CD14-positive monocyte (primary cell): ENCODE results near the gene EXOC3L1. TPM values are rescaled to one million over a fixed set of nuclear protein-coding genes. Genes with fewer than 3 reads are reported as not detected.

Experiments used
- DNase-seq, 3 donors: peaks; one replicate each; pipeline ENCODE4 v3.0.0-alpha.2; 2011 to 2022
- H2AFZ ChIP-seq: 2 replicates; pipeline ENCODE4 v1.6.0; 2012; ENCODE audit warnings: mild to moderate bottlenecking, low read depth, low read length, inconsistent platforms; ENCODE audit not compliant: insufficient read depth, poor library complexity, severe bottlenecking
- H3K27ac ChIP-seq, 2 donors: 1 replicate in 1 of 2; 2 replicates in 1 of 2; pipeline ENCODE4 v1.5.1; 2012 to 2013; ENCODE audit warnings: low read length in 2 of 2, control low read depth in 1 of 2, inconsistent platforms in 1 of 2, low read depth in 1 of 2, mild to moderate bottlenecking in 1 of 2
- H3K27me3 ChIP-seq, 2 donors: one replicate each; pipeline versions ENCODE4 v1.6.0 to v1.6.1; 2011 to 2013; ENCODE audit warnings: low read length in 2 of 2; ENCODE audit not compliant: control insufficient read depth in 2 of 2, insufficient read depth in 2 of 2
- H3K36me3 ChIP-seq, 2 donors: replicated peaks in 1 of 2; 1 replicate in 1 of 2; 2 replicates in 1 of 2; pipeline versions ENCODE4 v1.5.1 to v1.6.1; 2012 to 2013; ENCODE audit warnings: low read length in 2 of 2, control low read depth in 1 of 2, inconsistent platforms in 1 of 2, mild to moderate bottlenecking in 1 of 2; ENCODE audit not compliant: insufficient read depth in 2 of 2, control insufficient read depth in 1 of 2
- H3K4me1 ChIP-seq, 2 donors: 1 replicate in 1 of 2; 2 replicates in 1 of 2; pipeline versions ENCODE4 v1.5.1 to v1.6.1; 2012 to 2013; ENCODE audit warnings: low read length in 2 of 2, control low read depth in 1 of 2, inconsistent platforms in 1 of 2, mild to moderate bottlenecking in 1 of 2, moderate library complexity in 1 of 2; ENCODE audit not compliant: insufficient read depth in 2 of 2, control insufficient read depth in 1 of 2
- H3K4me2 ChIP-seq: replicated peaks from 2 replicates; pipeline ENCODE3; 2012; ENCODE audit warnings: low read length, moderate library complexity, mild to moderate bottlenecking; ENCODE audit not compliant: poor library complexity, severe bottlenecking; ENCODE audit errors: extremely low read depth
- H3K4me3 ChIP-seq, 3 experiments: fragments of 200-600 bp in 1 of 3; sonication (generic) in 1 of 3; replicated peaks in 1 of 3; 1 replicate in 2 of 3; 2 replicates in 1 of 3; pipeline ENCODE4 v1.5.1; 2011 to 2013; ENCODE audit warnings: low read length in 3 of 3, mild to moderate bottlenecking in 3 of 3, control low read depth in 2 of 3, low read depth in 2 of 3, inconsistent platforms in 1 of 3, moderate library complexity in 1 of 3
- H3K79me2 ChIP-seq: 2 replicates; pipeline ENCODE4 v1.6.0; 2012; ENCODE audit warnings: mild to moderate bottlenecking, control low read depth, inconsistent platforms, low read length, moderate library complexity; ENCODE audit not compliant: insufficient read depth
- H3K9ac ChIP-seq: 2 replicates; pipeline ENCODE4 v1.6.0; 2017; ENCODE audit warnings: low read length, mild to moderate bottlenecking; ENCODE audit not compliant: insufficient read depth, poor library complexity, severe bottlenecking
- H3K9me3 ChIP-seq, 2 donors: replicated peaks in 1 of 2; 1 replicate in 1 of 2; 2 replicates in 1 of 2; pipeline versions ENCODE4 v1.5.1 to v1.6.1; 2012 to 2013; ENCODE audit warnings: low read length in 2 of 2, control low read depth in 1 of 2; ENCODE audit not compliant: control insufficient read depth in 1 of 2, insufficient read depth in 1 of 2
- H4K20me1 ChIP-seq: 2 replicates; pipeline ENCODE4 v1.6.0; 2012; ENCODE audit warnings: mild to moderate bottlenecking, low read length, control low read depth, moderate library complexity; ENCODE audit not compliant: insufficient read depth
- H3K27ac Mint-ChIP-seq, 7 donors: one replicate each; pipeline ENCODE4 v1.8.0; 2020; ENCODE audit warnings: mild to moderate bottlenecking in 7 of 7, mixed read lengths in 7 of 7, moderate library complexity in 6 of 7, inconsistent platforms in 2 of 7
- H3K27me3 Mint-ChIP-seq, 3 donors: one replicate each; pipeline ENCODE4 v1.8.0; 2021 to 2022; ENCODE audit warnings: low read depth in 3 of 3, mild to moderate bottlenecking in 3 of 3, mixed read lengths in 3 of 3, moderate library complexity in 3 of 3, inconsistent platforms in 1 of 3
- H3K36me3 Mint-ChIP-seq, 2 donors: one replicate each; pipeline ENCODE4 v1.8.0; 2020; ENCODE audit warnings: mixed read lengths in 2 of 2, inconsistent platforms in 1 of 2, mild to moderate bottlenecking in 1 of 2
- H3K4me1 Mint-ChIP-seq: one replicate; pipeline ENCODE4 v1.8.0; 2020; ENCODE audit warnings: mild to moderate bottlenecking, mixed read lengths
- H3K4me3 Mint-ChIP-seq, 2 donors: one replicate each; pipeline ENCODE4 v1.8.0; 2020; ENCODE audit warnings: mild to moderate bottlenecking in 2 of 2, mixed read lengths in 2 of 2, moderate library complexity in 1 of 2
- H3K9me3 Mint-ChIP-seq, 7 donors: one replicate each; pipeline ENCODE4 v1.8.0; 2020 to 2022; ENCODE audit warnings: mixed read lengths in 7 of 7, mild to moderate bottlenecking in 6 of 7, moderate library complexity in 6 of 7, inconsistent platforms in 2 of 7
- CTCF ChIP-seq: fragments of 200-600 bp; IDR thresholded peaks from one replicate; pipeline ENCODE4 v1.8.0; 2022; ENCODE audit warnings: antibody characterized with exemption, mild to moderate bottlenecking
- WGBS: methylation state at CpG from one replicate; pipeline ENCODE4 v1.1.5; 2013; ENCODE audit warnings: missing lambda C conversion rate; ENCODE audit not compliant: insufficient coverage; 5-methylcytosine and 5-hydroxymethylcytosine counted together
- intact Hi-C, 2 donors: fragments of 100-400 bp; cut with micrococcal nuclease; formaldehyde crosslinking; loops; one replicate each; pipeline versions ENCODE4 v1.15.0 to v1.15.1; 2023
- polyA plus RNA-seq, 3 donors: library from polyadenylated mRNA; depleted of rRNA in 1 of 3; unstranded in 2 of 3; stranded (reverse) in 1 of 3; fragments of 300-500 nt in 2 of 3; fragments of >200 nt in 1 of 3; fragmentation: Illumina TruSeq in 2 of 3; gene quantifications; 1 replicate in 2 of 3; 2 replicates in 1 of 3; pipeline ENCODE4 v1.2.3, GENCODE V29; 2012 to 2021

EXOC3L1 gene
- polyA plus RNA-seq, 3 donors: 2.8 to 3.7 (median 3.0) TPM

GRCh38 chr16:67150833-67151396 lies 39.0 kb downstream of the EXOC3L1 start, which contains the start of gene B3GNT9:
Gene B3GNT9, minus strand, starts transcription at chr16:67150998. Its CDS starts 513 bp downstream, at chr16:67150485.
- Histone ChIP-seq H3K27ac (no peak within 1 kb of the TSS), H3K4me1 (peaks cover 15 to 30% of the 10 kb centered on the region in 2 donors), H3K9ac (no peak within 1 kb of the TSS), H3K9me3 (peaks cover 9 to 18% of the 10 kb centered on the region in 2 donors), H3K4me2 (peak within 1 kb of the TSS; percentile 66), H3K4me3 (peak within 1 kb of the TSS in 1 of 3 experiments; percentile 63), H4K20me1 (peaks cover 86% of the 10 kb centered on the region), H3K79me2 (no peaks in the 10 kb centered on the region), H3K36me3 (peaks cover 30 to 33% of the 10 kb centered on the region in 2 donors), H2AFZ (peak within 1 kb of the TSS; percentile 17), H3K27me3 (peaks cover 13 to 61% of the 10 kb centered on the region in 2 donors)
- 2% methylated on average over 33 of the region's 34 CpGs for WGBS
- intact Hi-C loops: no loop called here
- Mint-ChIP-seq H3K4me3 (peak within 1 kb of the TSS; percentile 27 to 77), H3K9me3 (peaks cover 7 to 22% (median 12%) of the 10 kb centered on the region in 7 donors), H3K27me3 (peaks cover 45 to 71% (median 58%) of the 10 kb centered on the region in 3 donors), H3K4me1 (peaks cover 18% of the 10 kb centered on the region), H3K36me3 (peaks cover 36 to 39% of the 10 kb centered on the region in 2 donors), H3K27ac (no peak within 1 kb of the TSS)
- no peak for DNase-seq
- no peak for TF ChIP-seq CTCF

- peaks cover 15% of the 10 kb centered on the region for H3K4me1 Mint-ChIP-seq
- peaks cover 40 to 64% (median 55%) of the 10 kb centered on the region in 3 donors for H3K27me3 Mint-ChIP-seq
- peak overlapping the region; percentile 66 for H3K4me2 ChIP-seq
- no peak for DNase-seq
- peak overlapping the region in 1 of 3 experiments; percentile 63 for H3K4me3 ChIP-seq
- H3K9ac ChIP-seq: no peak overlapping the region
- H3K36me3 Mint-ChIP-seq: peaks cover 43 to 46% of the 10 kb centered on the region in 2 donors
- peak overlapping the region; percentile 17 for H2AFZ ChIP-seq
- H3K9me3 Mint-ChIP-seq: peaks cover 7 to 21% (median 12%) of the 10 kb centered on the region in 7 donors
- TF ChIP-seq CTCF: no peak
- H4K20me1 ChIP-seq: peaks cover 86% of the 10 kb centered on the region
- H3K27me3 ChIP-seq: peaks cover 13 to 56% of the 10 kb centered on the region in 2 donors
- peaks cover 12 to 23% of the 10 kb centered on the region in 2 donors for H3K4me1 ChIP-seq
- 10% methylated on average over 90 of the region's 94 CpGs for WGBS
- intact Hi-C loops: no loop called here
- H3K36me3 ChIP-seq: peaks cover 37 to 40% of the 10 kb centered on the region in 2 donors
- no peaks in the 10 kb centered on the region for H3K79me2 ChIP-seq
- no peak overlapping the region for H3K27ac ChIP-seq
- H3K9me3 ChIP-seq: peaks cover 9 to 18% of the 10 kb centered on the region in 2 donors
- no peak overlapping the region for H3K27ac Mint-ChIP-seq
- peak overlapping the region in 1 of 2 donors; percentile 77 for H3K4me3 Mint-ChIP-seq
Observed at GRCh38 chr16:67150047-67150832, 39.7 kb downstream of the EXOC3L1 start.
